SK-N-SH treated with all-trans-retinoic acid at 6 μM for 48 hours (cell line): Measurements from ENCODE around the gene ME3.
"Not testable (repeated sequence)": the region's sequence is repeated elsewhere in the genome, so short reads cannot be mapped to it uniquely, and the experiment has no call there.

ENCODE experiments used
- ATAC-seq: fragments of 200-7000 bp; cut with Tn5 transposase; 3 replicates; pipeline ENCODE4 v1.9.1; 2020; ENCODE audit warnings: mild to moderate bottlenecking, moderate library complexity
- BACH2 ChIP-seq: fragments of 250-450 bp; sonication (Bioruptor Pico); IDR thresholded peaks from 2 replicates; pipeline ENCODE4 v1.9.0; 2021; ENCODE audit warnings: mild to moderate bottlenecking, borderline replicate concordance
- ESRRG ChIP-seq: fragments of 250-450 bp; sonication (Bioruptor Pico); IDR thresholded peaks from 2 replicates; pipeline ENCODE4 v1.6.1; 2021; ENCODE audit warnings: mild to moderate bottlenecking
- GLIS3 ChIP-seq: fragments of 250-450 bp; sonication (Bioruptor Pico); IDR thresholded peaks from 2 replicates; pipeline ENCODE4 v1.5.0; 2020; ENCODE audit warnings: mild to moderate bottlenecking, moderate library complexity
- ISL1 ChIP-seq: fragments of 250-450 bp; sonication (Bioruptor Pico); IDR thresholded peaks from 2 replicates; pipeline ENCODE4 v2.1.2; 2022; ENCODE audit warnings: mild to moderate bottlenecking, moderate library complexity
- OSR1 ChIP-seq: fragments of 250-450 bp; sonication (Bioruptor Pico); IDR thresholded peaks from 2 replicates; pipeline ENCODE4 v1.8.0; 2022; ENCODE audit warnings: moderate library complexity, mild to moderate bottlenecking, inconsistent platforms
- PPARA ChIP-seq: fragments of 250-450 bp; sonication (Bioruptor Pico); IDR thresholded peaks from 2 replicates; pipeline ENCODE4 v1.5.0; 2020; ENCODE audit warnings: mild to moderate bottlenecking, borderline replicate concordance
- RARB ChIP-seq: fragments of 250-450 bp; sonication (Bioruptor Pico); IDR thresholded peaks from 2 replicates; pipeline ENCODE4 v1.8.0; 2021; ENCODE audit warnings: mild to moderate bottlenecking, moderate library complexity
- SNAI2 ChIP-seq: fragments of 250-450 bp; sonication (Bioruptor Pico); IDR thresholded peaks from 2 replicates; pipeline ENCODE4 v1.5.0; 2020; ENCODE audit warnings: mild to moderate bottlenecking, moderate library complexity
- TCF4 ChIP-seq: fragments of 250-450 bp; sonication (Bioruptor Pico); IDR thresholded peaks from 2 replicates; pipeline ENCODE4 v1.8.0; 2021; ENCODE audit warnings: mild to moderate bottlenecking, moderate library complexity, borderline replicate concordance
- TOX ChIP-seq: fragments of 250-450 bp; sonication (Bioruptor Pico); IDR thresholded peaks from 2 replicates; pipeline ENCODE4 v1.8.0; 2021; ENCODE audit warnings: mild to moderate bottlenecking, moderate library complexity, borderline replicate concordance
- ZFP3 ChIP-seq: fragments of 250-450 bp; sonication (Bioruptor Pico); IDR thresholded peaks from 2 replicates; pipeline ENCODE4 v1.5.0; 2020; ENCODE audit warnings: mild to moderate bottlenecking, moderate library complexity
- ZNF565 ChIP-seq: fragments of 450-650 bp; formaldehyde crosslinking; conservative IDR thresholded peaks from 2 replicates; pipeline ENCODE4 v1.5.0; 2020; ENCODE audit warnings: low read depth, mild to moderate bottlenecking, moderate library complexity
- ZNF70 ChIP-seq: fragments of 450-650 bp; formaldehyde crosslinking; IDR thresholded peaks from 2 replicates; pipeline ENCODE4 v1.5.0; 2020; ENCODE audit warnings: mild to moderate bottlenecking, moderate library complexity
- ZNF8 ChIP-seq: fragments of 450-650 bp; formaldehyde crosslinking; IDR thresholded peaks from 2 replicates; pipeline ENCODE4 v1.5.0; 2020; ENCODE audit warnings: mild to moderate bottlenecking, moderate library complexity
- TF ChIP-seq, protein P1 (sequence below): fragments of 250-450 bp; sonication (Bioruptor Pico); IDR thresholded peaks from 2 replicates; pipeline ENCODE4 v1.5.0; 2020; ENCODE audit warnings: mild to moderate bottlenecking, moderate library complexity
- TF ChIP-seq, protein P2 (sequence below): fragments of 250-450 bp; sonication (Bioruptor Pico); IDR thresholded peaks from 2 replicates; pipeline ENCODE4 v1.8.0; 2021; ENCODE audit warnings: low read depth, mild to moderate bottlenecking, moderate library complexity, borderline replicate concordance
- TF ChIP-seq, protein P3 (sequence below): fragments of 250-450 bp; sonication (Bioruptor Pico); IDR thresholded peaks from 2 replicates; pipeline ENCODE4 v1.8.0; 2020; ENCODE audit warnings: mild to moderate bottlenecking, moderate library complexity, borderline replicate concordance
- TF ChIP-seq, protein P4 (sequence below): fragments of 250-450 bp; sonication (Bioruptor Pico); IDR thresholded peaks from 2 replicates; pipeline ENCODE4 v1.5.1; 2021; ENCODE audit warnings: mild to moderate bottlenecking, moderate library complexity

The ME3 gene

DNA sequence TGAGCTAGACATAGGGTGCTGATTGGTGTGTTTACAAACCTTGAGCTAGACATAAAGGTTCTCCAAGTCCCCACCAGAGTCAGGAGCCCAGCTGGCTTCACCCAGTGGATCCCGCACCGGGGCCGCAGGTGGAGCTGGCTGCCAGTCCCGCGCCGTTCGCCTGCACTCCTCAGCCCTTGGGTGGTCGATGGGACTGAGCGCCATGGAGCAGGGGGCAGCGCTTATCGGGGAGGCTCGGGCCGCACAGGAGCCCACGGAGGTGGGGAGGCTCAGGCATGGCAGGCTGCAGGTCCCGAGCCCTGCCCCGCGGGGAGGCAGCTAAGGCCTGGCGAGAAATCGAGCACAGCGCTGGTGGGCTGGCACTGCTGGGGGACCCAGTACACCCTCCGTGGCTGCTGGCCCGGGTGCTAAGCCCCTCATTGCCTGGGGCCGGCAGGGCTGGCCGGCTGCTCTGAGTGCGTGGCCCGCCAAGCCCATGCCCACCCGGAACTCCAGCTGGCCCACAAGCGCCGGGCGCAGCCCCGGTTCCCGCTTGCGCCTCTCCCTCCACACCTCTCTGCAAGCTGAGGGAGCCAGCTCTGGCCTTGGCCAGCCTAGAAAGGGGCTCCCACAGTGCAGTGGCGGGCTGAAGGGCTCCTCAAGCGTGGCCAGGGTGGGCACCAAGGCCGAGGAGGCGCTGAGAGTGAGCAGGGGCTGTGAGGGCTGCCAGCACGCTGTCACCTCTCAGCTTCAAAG lies 238.9 kb downstream of the ME3 start:
- not testable (repeated sequence) for ATAC-seq

DNA sequence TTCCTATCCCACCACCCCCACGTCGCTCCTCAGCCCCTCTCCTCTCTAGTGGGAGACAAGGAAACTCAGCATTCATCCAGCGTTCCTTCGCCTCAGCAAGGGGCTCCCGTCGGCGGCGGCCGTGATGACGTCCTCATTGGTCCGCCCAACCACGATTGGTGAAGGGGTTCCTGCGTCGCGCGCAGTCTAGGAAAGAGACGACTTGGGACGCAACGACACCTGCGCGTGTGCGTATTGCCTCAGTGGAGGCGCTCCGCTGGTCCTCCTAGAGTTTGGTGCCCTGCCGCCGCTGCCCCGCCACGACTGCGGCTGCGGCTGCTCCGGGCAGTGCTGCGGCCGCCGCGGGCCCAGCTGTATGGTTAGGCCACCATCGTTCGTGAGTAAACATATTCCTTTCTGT lies 241.2 kb downstream of the ME3 start:
- ATAC-seq = no peak

DNA sequence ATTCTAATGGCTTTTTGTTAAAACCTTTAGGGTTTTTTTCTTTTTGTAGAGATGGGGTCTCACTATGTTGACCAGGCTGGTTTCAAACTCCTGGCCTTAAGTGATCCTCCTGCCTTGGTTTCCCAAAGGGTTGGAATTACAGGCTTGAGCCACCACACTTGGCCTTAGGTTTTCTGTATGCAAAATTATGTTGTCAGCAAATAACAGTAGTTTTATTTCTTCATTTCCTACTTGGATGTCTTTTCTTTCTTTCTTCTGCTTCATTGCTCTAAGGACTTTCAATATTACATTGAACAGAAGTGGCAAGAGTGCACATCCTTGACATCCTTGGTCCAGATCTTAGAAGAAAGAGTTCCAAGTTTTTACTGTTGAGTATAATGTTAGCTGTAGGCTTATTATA lies 245.0 kb downstream of the ME3 start:
- ATAC-seq = no peak
- TF ChIP-seq, protein P1, sequence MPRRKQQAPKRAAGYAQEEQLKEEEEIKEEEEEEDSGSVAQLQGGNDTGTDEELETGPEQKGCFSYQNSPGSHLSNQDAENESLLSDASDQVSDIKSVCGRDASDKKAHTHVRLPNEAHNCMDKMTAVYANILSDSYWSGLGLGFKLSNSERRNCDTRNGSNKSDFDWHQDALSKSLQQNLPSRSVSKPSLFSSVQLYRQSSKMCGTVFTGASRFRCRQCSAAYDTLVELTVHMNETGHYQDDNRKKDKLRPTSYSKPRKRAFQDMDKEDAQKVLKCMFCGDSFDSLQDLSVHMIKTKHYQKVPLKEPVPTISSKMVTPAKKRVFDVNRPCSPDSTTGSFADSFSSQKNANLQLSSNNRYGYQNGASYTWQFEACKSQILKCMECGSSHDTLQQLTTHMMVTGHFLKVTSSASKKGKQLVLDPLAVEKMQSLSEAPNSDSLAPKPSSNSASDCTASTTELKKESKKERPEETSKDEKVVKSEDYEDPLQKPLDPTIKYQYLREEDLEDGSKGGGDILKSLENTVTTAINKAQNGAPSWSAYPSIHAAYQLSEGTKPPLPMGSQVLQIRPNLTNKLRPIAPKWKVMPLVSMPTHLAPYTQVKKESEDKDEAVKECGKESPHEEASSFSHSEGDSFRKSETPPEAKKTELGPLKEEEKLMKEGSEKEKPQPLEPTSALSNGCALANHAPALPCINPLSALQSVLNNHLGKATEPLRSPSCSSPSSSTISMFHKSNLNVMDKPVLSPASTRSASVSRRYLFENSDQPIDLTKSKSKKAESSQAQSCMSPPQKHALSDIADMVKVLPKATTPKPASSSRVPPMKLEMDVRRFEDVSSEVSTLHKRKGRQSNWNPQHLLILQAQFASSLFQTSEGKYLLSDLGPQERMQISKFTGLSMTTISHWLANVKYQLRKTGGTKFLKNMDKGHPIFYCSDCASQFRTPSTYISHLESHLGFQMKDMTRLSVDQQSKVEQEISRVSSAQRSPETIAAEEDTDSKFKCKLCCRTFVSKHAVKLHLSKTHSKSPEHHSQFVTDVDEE (CRISPR knock-in tag) = no peak
- TF ChIP-seq GLIS3 (CRISPR knock-in tag) (no peak), SNAI2 (CRISPR knock-in tag) (no peak), ZFP3 (CRISPR knock-in tag) (no peak), TOX (CRISPR knock-in tag) (no peak), OSR1 (CRISPR knock-in tag) (no peak)

More for the DNA sequence above, 241.2 kb downstream of the ME3 start:
- no peak for TF ChIP-seq TOX (CRISPR knock-in tag)
- no peak for TF ChIP-seq ZNF70 (CRISPR knock-in tag)
- TF ChIP-seq, protein P2, sequence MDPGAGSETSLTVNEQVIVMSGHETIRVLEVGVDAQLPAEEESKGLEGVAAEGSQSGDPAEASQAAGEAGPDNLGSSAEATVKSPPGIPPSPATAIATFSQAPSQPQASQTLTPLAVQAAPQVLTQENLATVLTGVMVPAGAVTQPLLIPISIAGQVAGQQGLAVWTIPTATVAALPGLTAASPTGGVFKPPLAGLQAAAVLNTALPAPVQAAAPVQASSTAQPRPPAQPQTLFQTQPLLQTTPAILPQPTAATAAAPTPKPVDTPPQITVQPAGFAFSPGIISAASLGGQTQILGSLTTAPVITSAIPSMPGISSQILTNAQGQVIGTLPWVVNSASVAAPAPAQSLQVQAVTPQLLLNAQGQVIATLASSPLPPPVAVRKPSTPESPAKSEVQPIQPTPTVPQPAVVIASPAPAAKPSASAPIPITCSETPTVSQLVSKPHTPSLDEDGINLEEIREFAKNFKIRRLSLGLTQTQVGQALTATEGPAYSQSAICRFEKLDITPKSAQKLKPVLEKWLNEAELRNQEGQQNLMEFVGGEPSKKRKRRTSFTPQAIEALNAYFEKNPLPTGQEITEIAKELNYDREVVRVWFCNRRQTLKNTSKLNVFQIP (CRISPR knock-in tag) = no peak
- TF ChIP-seq ZNF8 = no peak
- no peak for TF ChIP-seq GLIS3 (CRISPR knock-in tag)
- no peak for TF ChIP-seq PPARA (CRISPR knock-in tag)
- no peak for TF ChIP-seq ZNF565
- TF ChIP-seq, protein P3, sequence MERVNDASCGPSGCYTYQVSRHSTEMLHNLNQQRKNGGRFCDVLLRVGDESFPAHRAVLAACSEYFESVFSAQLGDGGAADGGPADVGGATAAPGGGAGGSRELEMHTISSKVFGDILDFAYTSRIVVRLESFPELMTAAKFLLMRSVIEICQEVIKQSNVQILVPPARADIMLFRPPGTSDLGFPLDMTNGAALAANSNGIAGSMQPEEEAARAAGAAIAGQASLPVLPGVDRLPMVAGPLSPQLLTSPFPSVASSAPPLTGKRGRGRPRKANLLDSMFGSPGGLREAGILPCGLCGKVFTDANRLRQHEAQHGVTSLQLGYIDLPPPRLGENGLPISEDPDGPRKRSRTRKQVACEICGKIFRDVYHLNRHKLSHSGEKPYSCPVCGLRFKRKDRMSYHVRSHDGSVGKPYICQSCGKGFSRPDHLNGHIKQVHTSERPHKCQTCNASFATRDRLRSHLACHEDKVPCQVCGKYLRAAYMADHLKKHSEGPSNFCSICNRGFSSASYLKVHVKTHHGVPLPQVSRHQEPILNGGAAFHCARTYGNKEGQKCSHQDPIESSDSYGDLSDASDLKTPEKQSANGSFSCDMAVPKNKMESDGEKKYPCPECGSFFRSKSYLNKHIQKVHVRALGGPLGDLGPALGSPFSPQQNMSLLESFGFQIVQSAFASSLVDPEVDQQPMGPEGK (CRISPR knock-in tag) = no peak
- TF ChIP-seq, protein P4, sequence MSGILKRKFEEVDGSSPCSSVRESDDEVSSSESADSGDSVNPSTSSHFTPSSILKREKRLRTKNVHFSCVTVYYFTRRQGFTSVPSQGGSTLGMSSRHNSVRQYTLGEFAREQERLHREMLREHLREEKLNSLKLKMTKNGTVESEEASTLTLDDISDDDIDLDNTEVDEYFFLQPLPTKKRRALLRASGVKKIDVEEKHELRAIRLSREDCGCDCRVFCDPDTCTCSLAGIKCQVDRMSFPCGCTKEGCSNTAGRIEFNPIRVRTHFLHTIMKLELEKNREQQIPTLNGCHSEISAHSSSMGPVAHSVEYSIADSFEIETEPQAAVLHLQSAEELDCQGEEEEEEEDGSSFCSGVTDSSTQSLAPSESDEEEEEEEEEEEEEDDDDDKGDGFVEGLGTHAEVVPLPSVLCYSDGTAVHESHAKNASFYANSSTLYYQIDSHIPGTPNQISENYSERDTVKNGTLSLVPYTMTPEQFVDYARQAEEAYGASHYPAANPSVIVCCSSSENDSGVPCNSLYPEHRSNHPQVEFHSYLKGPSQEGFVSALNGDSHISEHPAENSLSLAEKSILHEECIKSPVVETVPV = no peak
- TF ChIP-seq, protein P1 (CRISPR knock-in tag) = no peak
- TF ChIP-seq ESRRG (CRISPR knock-in tag) = no peak
- TF ChIP-seq ZFP3 (CRISPR knock-in tag) = no peak
- TF ChIP-seq TCF4 = no peak
- no peak for TF ChIP-seq RARB (CRISPR knock-in tag)
- no peak for TF ChIP-seq BACH2 (CRISPR knock-in tag)
- TF ChIP-seq SNAI2 (CRISPR knock-in tag) = no peak
- TF ChIP-seq ISL1 (CRISPR knock-in tag) = no peak
- no peak for TF ChIP-seq OSR1 (CRISPR knock-in tag)
- TF ChIP-seq, all 23 proteins: peak for 0
